Measurements from ENCODE around the gene CLMN. TPM values are rescaled to one million over a fixed set of nuclear protein-coding genes. Genes with fewer than 3 reads are reported as not detected.

The CLMN gene
- total and polyA plus RNA-seq, 2 of the 8 experiments (the other 6 are each of a cell fraction or from before 2014, with no cell fraction given) = 1.6 to 8.2 TPM

GRCh38 chr14:95316821-95317220 is 2.9 kb downstream of the CLMN start (continued):
- TF ChIP-seq CBX5 (IDR thresholded peaks at IDR 0.05; ENCODE audit: low read depth, low read length) (no peak), RBBP5 (IDR thresholded peaks at IDR 0.05; ENCODE audit: borderline replicate concordance, low read depth, low read length) (no peak), SP2 (IDR thresholded peaks at IDR 0.05; ENCODE audit: low read length) (no peak)

Data from H1 (cell line).